A549 treated with DMSO at 1 μM for 4 hours (cell line): ENCODE data around the gene KIT. TPM values are rescaled to one million over a fixed set of nuclear protein-coding genes. Genes with fewer than 3 reads are reported as not detected.

Experiments used
- total RNA-seq: library from RNA; stranded (reverse); fragments of 200-300 nt; extraction: Qiagen RNA extraction; gene quantifications from 5 replicates; pipeline ENCODE4 v1.2.3, GENCODE V29; 2022; ENCODE audit warnings: low read depth

Gene KIT
- not detected in 5 replicates for total RNA-seq

DNA sequence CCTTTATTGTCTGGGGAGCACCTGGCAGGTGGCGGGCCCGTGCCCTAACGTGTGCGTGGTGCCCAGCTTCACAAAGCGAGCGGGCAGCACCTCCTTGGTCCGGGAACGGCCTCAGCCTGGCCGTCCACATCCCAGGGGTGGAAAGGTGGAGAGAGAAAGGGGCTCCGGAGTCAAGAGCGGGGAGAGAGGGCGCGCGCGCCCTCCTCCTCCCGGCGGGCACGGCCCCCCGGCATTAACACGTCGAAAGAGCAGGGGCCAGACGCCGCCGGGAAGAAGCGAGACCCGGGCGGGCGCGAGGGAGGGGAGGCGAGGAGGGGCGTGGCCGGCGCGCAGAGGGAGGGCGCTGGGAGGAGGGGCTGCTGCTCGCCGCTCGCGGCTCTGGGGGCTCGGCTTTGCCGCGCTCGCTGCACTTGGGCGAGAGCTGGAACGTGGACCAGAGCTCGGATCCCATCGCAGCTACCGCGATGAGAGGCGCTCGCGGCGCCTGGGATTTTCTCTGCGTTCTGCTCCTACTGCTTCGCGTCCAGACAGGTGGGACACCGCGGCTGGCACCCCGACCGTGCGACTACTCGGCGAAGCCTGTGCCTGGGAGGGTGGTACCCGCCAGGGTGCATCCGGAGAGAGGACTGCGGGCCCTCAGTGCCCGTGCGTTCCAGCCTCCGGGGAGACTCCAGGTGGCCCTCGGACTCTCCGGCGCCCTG, at the start of gene KIT:
TSS of gene KIT (plus strand) at position 407 of the 701 bp plus-strand sequence. CDS start at position 465, 58 bp downstream.

